Activated CD4-positive, alpha-beta T cell treated with anti-CD3 and anti-CD28 coated beads for 36 hours (primary cell): Measurements from ENCODE around the gene HOXB4. TPM values are rescaled to one million over a fixed set of nuclear protein-coding genes. Genes with fewer than 3 reads are reported as not detected.

Experiments
- ATAC-seq: fragments of 200-7000 bp; cut with Tn5 transposase; one replicate; pipeline ENCODE4 v1.10.0; 2021; ENCODE audit warnings: mild to moderate bottlenecking, moderate library complexity
- CTCF ChIA-PET: fragments of 350-600 bp; sonication (Branson Sonifier 250); formaldehyde crosslinking; loops from one replicate; lab custom pipeline; 2021; ENCODE audit warnings: antibody characterized with exemption; lab: Charles Lee
- POLR2A ChIA-PET: fragments of 350-600 bp; sonication (Branson Sonifier 250); formaldehyde crosslinking; loops from one replicate; lab custom pipeline; 2021; ENCODE audit warnings: antibody characterized with exemption, inconsistent platforms; lab: Charles Lee
- DNase-seq: peaks from one replicate; pipeline ENCODE4 v3.0.0-alpha.2; 2020
- H3K27ac Mint-ChIP-seq: one replicate; pipeline ENCODE4 v1.8.0; 2021; ENCODE audit warnings: mixed read lengths
- H3K27me3 Mint-ChIP-seq: one replicate; pipeline ENCODE4 v1.8.0; 2021; ENCODE audit warnings: mixed read lengths
- H3K36me3 Mint-ChIP-seq: one replicate; pipeline ENCODE4 v1.8.0; 2021; ENCODE audit warnings: low read depth, mixed read lengths
- H3K4me1 Mint-ChIP-seq: one replicate; pipeline ENCODE4 v1.8.0; 2021; ENCODE audit warnings: mixed read lengths
- H3K4me3 Mint-ChIP-seq: one replicate; pipeline ENCODE4 v1.8.0; 2021; ENCODE audit warnings: mild to moderate bottlenecking, moderate library complexity, mixed read lengths
- H3K9me3 Mint-ChIP-seq: one replicate; pipeline ENCODE4 v1.8.0; 2021; ENCODE audit warnings: low read depth, mixed read lengths
- intact Hi-C, 2 experiments: fragments of 100-400 bp; cut with DNase I in 1 of 2; cut with micrococcal nuclease in 1 of 2; formaldehyde crosslinking; loops; one replicate each; pipeline versions ENCODE4 v1.14.2 to v1.15.1; 2022 to 2024; cut with DNase I, micrococcal nuclease
- total RNA-seq, 2 experiments: library from RNA; stranded (reverse); gene quantifications; one replicate each; pipeline ENCODE4 v1.2.3, GENCODE V29; 2021

HOXB4 gene
- total RNA-seq, 2 experiments from 2014 or later: 0.66 to 1.1 TPM

DNA sequence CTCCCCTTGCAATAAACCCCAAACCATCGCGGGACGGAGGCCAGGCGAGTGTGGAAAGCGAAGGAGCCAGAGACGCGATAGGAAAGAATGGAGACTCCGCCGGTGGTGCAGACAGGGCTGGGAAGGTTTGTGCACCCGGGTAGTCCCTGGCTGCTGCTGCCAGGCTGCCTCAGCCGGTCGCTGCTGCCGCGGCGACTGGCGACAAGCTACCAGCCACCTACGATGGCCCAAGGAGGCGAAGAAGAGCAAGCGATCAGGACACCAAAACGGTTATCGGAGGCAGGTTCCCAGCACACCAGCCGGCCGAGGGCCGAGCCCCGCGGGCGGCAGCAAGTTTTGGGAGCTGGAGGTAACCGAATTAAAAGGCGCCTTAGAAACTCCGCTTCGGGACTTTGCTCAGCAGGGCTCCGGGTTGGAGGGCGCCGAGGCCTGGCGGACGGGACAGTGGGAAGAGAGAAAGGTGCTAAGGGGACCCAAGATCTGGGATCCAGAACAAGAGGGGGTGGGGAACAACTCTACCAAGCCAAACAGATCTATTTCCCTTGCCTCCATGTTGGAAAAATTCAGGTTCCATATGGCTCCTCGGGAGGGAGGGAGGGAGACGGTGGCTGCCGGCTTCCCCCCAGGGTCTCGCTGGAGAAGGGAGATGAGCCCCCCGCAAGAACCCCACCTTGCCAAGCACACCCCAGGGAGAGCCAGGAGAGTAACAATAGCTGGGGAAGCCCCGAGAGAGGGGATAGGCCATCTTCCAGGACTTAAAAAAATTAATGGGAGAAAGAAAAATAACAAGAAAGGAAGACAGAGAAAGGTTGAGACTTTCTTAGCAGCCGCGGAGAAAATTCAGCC lies 23.5 kb downstream of the HOXB4 start:
- Mint-ChIP-seq H3K9me3 (no peaks in the 10 kb centered on the region), H3K4me3 (peak overlapping the region; percentile 53), H3K27ac (no peak overlapping the region), H3K27me3 (peaks cover 30% of the 10 kb centered on the region), H3K4me1 (peaks cover 2% of the 10 kb centered on the region), H3K36me3 (no peaks in the 10 kb centered on the region)
- POLR2A ChIA-PET: no interaction called here
- CTCF ChIA-PET: interaction anchor here (0.6 to 0.7 kb wide), 2 partner anchors 15 to 20 kb away, joined by 3 to 4 read pairs; no protein-coding TSS in a partner anchor
- ATAC-seq (no peak), DNase-seq (no peak)
- intact Hi-C loops: loop anchor here in 1 of 2 experiments (2.0 kb wide), 1 partner anchor 62 kb away; no protein-coding TSS in a partner anchor

GRCh38 chr17:48553826-48554225 lies 24.3 kb downstream of the HOXB4 start:
- Mint-ChIP-seq H3K9me3 (no peaks in the 10 kb centered on the region), H3K27me3 (peaks cover 30% of the 10 kb centered on the region), H3K4me1 (peaks cover 2% of the 10 kb centered on the region), H3K4me3 (no peak overlapping the region), H3K27ac (no peak overlapping the region), H3K36me3 (no peaks in the 10 kb centered on the region)
- ATAC-seq: no peak
- POLR2A ChIA-PET: no interaction called here
- DNase-seq: no peak
- intact Hi-C loops: loop anchor here in 1 of 2 experiments (2.0 kb wide), 1 partner anchor 61 kb away; no protein-coding TSS in a partner anchor
- CTCF ChIA-PET: interaction anchor here (0.6 kb wide), 1 partner anchor 19 kb away, joined by 3 read pairs; no protein-coding TSS in a partner anchor

DNA sequence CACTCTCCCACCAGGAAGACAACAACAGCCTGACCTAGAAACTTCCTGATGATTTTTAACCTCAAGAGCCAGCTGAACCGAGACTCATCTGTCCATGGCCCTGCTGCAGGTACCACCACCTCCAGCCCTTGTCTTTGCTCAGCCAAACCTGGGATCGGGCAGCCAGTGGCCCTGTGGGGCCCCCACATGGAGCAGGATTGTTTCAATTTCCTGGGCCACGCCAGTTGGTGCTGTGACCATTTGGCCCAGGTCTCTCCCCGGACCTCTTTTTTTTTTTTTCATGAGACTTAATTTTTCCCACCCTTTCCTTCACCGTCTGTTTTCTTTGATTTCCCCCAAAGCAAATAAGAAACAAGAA lies 25.0 kb downstream of the HOXB4 start:
- Mint-ChIP-seq H3K36me3 (no peaks in the 10 kb centered on the region), H3K9me3 (no peaks in the 10 kb centered on the region), H3K4me1 (peaks cover 4% of the 10 kb centered on the region), H3K4me3 (no peak overlapping the region), H3K27ac (no peak overlapping the region), H3K27me3 (peaks cover 25% of the 10 kb centered on the region)
- intact Hi-C loops: no loop called here
- CTCF ChIA-PET: no interaction called here
- DNase-seq (no peak), ATAC-seq (no peak)
- POLR2A ChIA-PET: no interaction called here

- DNase-seq (no peak), ATAC-seq (no peak)
- Mint-ChIP-seq H3K36me3 (no peaks in the 10 kb centered on the region), H3K4me3 (no peak overlapping the region), H3K27ac (no peak overlapping the region), H3K9me3 (no peaks in the 10 kb centered on the region), H3K4me1 (peaks cover 9% of the 10 kb centered on the region), H3K27me3 (peaks cover 24% of the 10 kb centered on the region)
- ChIA-PET CTCF (no interaction called here), POLR2A (no interaction called here)
- intact Hi-C loops: no loop called here
Observed at GRCh38 chr17:48552466-48553189, 25.5 kb downstream of the HOXB4 start.

DNA sequence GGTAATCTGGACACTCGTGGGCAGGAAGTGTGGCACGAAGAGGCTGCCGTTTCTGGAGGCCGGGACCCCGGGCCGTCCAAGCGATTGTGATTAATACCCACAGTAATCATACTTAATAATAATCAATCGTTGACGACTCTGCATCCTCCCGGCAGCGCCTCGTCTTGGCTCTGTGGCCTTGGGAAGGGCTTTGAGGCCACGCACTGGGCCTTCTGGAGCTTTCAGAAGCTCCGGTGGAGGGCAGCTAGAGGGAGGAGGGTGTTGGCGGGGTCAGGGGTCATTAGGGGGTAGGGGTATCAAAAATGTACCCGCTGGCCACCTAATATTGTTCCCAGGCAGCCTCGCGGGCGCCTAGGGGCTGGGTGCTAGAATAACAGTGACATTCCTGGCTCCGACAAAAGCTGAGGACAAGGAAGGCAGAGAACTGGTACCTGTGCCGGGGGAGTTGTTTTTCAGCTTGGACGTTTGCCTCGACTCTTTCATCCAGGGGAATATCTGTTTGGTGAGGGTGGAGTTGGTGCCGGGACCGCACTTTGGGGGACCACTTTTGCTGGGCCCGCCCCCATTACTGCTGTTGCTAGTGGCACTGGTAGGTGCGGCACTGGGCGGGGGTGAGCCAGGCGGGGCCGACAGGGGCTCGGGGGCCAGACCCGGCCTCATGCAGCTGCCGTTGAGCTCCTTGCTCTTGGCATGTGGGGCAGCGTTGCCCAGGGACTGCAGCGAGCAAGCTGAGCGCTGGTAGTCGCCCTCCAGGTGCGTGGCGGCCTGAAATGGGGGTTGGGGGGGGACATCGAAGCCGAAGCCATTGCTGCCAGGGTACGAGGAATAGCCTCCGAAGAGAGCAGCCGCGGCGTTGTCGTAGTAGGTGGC lies 26.3 kb downstream of the HOXB4 start:
- ChIA-PET POLR2A (no interaction called here), CTCF (no interaction called here)
- peaks cover 23% of the 10 kb centered on the region for H3K27me3 Mint-ChIP-seq
- peaks cover 9% of the 10 kb centered on the region for H3K4me1 Mint-ChIP-seq
- H3K9me3 Mint-ChIP-seq: no peaks in the 10 kb centered on the region
- H3K36me3 Mint-ChIP-seq: no peaks in the 10 kb centered on the region
- no peak for DNase-seq
- no peak overlapping the region for H3K4me3 Mint-ChIP-seq
- intact Hi-C loops: no loop called here
- no peak for ATAC-seq
- no peak overlapping the region for H3K27ac Mint-ChIP-seq

DNA sequence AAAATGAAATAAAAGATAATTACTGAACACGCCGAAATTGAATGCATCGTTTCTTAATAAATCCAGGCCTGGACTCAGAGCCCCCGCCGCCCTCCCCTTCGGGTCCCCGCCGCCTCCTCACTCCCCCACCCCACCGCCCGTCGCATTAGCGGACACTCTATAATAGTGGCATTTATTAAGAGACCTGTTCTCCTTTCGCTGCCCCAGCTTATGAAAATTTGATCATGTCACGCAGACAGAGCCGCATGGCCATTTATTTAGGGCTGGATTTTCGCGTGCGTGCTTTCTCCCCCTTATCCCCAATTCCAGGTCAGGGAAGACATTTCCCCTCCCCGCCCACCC lies 27.0 kb downstream of the HOXB4 start:
- POLR2A ChIA-PET: no interaction called here
- peaks cover 9% of the 10 kb centered on the region for H3K4me1 Mint-ChIP-seq

DNA sequence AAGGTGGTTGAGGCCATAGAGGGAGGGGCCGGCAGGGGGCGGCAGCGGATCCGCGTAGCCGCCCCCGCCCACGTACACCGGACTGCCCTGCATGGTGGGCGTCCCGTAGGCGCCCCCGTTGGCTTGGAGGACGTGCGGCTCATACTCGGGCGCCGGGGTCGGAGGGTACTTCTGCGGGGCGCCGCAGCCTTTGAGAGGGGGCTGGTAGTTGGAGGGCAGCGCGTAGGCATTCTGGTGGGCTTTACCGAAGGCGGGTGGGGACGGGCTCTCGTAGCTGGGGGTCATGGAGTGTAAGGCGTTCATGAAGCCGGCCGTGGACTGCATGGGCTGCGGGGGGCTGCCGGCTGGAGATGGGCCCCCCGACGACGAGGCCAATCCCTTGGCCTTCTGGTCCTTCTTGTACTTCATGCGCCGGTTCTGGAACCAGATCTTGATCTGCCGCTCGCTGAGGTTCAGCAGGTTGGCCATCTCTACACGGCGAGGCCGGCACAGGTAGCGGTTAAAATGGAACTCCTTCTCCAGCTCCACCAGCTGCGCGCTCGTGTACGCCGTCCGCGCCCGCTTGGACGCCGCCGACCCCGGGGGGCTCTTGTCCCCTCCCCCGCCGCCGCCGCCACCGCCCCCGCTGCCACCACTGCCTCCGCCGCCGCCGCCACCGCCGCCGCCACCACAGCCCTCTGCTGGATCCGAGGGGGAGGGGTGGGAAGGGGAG lies 27.5 kb downstream of the HOXB4 start:
- ChIA-PET CTCF (no interaction called here), POLR2A (no interaction called here)
- Mint-ChIP-seq H3K4me1 (peaks cover 9% of the 10 kb centered on the region), H3K9me3 (no peaks in the 10 kb centered on the region), H3K4me3 (no peak overlapping the region), H3K36me3 (no peaks in the 10 kb centered on the region), H3K27ac (no peak overlapping the region), H3K27me3 (peaks cover 15% of the 10 kb centered on the region)
- intact Hi-C loops: no loop called here
- ATAC-seq (no peak), DNase-seq (no peak)

More for the DNA sequence above, 27.0 kb downstream of the HOXB4 start:
- intact Hi-C loops: no loop called here
- H3K4me3 Mint-ChIP-seq: no peak overlapping the region
- no peaks in the 10 kb centered on the region for H3K9me3 Mint-ChIP-seq
- no peak for ATAC-seq
- DNase-seq: no peak
- CTCF ChIA-PET: no interaction called here
- H3K27me3 Mint-ChIP-seq: peaks cover 17% of the 10 kb centered on the region
- H3K27ac Mint-ChIP-seq: no peak overlapping the region
- no peaks in the 10 kb centered on the region for H3K36me3 Mint-ChIP-seq

DNA sequence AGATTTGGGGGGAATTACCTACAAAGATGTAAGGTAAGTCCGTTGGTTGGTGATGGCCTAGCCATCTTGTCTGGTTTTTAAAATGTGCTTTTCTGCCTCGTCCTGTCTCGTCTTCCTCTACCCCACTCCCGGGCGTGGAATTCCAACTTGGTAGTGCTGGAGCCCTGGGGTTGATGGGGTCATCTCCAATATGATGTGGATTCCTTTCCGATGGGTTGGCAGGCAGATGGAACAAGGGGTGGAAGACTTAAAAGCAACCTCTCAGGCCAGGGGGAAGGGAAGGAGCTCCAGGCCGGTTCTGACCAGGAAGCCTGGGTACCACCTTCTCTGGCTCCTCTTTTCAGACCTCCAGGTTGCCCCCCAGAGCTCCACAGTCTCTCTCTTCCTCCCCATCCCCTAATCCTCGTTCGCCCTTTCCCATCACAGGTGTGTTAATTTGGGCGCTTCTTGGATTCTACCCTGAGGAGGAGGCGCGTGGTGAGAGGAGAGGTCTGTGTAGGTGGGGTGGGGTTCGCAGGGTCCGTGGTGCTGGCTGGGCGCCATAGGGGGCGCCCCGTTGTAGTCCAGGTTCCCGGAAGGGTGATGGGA lies 28.1 kb downstream of the HOXB4 start:
- H3K9me3 Mint-ChIP-seq: no peaks in the 10 kb centered on the region
- ChIA-PET POLR2A (no interaction called here), CTCF (interaction anchor here (1.1 to 2.1 kb wide), 2 partner anchors 43 to 198 kb away, joined by 3 to 8 read pairs; partner anchors contain the start of gene HOXB5)
- peaks cover 10% of the 10 kb centered on the region for H3K4me1 Mint-ChIP-seq
- intact Hi-C loops: no loop called here
- H3K27me3 Mint-ChIP-seq: peaks cover 17% of the 10 kb centered on the region
- no peak for DNase-seq
- ATAC-seq: no peak
- no peak overlapping the region for H3K4me3 Mint-ChIP-seq
- H3K27ac Mint-ChIP-seq: no peak overlapping the region
- H3K36me3 Mint-ChIP-seq: no peaks in the 10 kb centered on the region

- CTCF ChIA-PET: interaction anchor here (1.1 to 2.1 kb wide), 2 partner anchors 44 to 197 kb away, joined by 3 to 8 read pairs; partner anchors contain the start of gene HOXB5
- Mint-ChIP-seq H3K27me3 (peaks cover 17% of the 10 kb centered on the region), H3K36me3 (no peaks in the 10 kb centered on the region), H3K9me3 (no peaks in the 10 kb centered on the region), H3K4me1 (peaks cover 13% of the 10 kb centered on the region), H3K27ac (no peak overlapping the region), H3K4me3 (no peak overlapping the region)
- POLR2A ChIA-PET: interaction anchor here (0.5 kb wide), 1 partner anchor 1285 kb away, joined by 3 read pairs; no protein-coding TSS in a partner anchor
- ATAC-seq (no peak), DNase-seq (no peak)
- intact Hi-C loops: no loop called here
Observed at GRCh38 chr17:48549281-48549630, 28.9 kb downstream of the HOXB4 start.

DNA sequence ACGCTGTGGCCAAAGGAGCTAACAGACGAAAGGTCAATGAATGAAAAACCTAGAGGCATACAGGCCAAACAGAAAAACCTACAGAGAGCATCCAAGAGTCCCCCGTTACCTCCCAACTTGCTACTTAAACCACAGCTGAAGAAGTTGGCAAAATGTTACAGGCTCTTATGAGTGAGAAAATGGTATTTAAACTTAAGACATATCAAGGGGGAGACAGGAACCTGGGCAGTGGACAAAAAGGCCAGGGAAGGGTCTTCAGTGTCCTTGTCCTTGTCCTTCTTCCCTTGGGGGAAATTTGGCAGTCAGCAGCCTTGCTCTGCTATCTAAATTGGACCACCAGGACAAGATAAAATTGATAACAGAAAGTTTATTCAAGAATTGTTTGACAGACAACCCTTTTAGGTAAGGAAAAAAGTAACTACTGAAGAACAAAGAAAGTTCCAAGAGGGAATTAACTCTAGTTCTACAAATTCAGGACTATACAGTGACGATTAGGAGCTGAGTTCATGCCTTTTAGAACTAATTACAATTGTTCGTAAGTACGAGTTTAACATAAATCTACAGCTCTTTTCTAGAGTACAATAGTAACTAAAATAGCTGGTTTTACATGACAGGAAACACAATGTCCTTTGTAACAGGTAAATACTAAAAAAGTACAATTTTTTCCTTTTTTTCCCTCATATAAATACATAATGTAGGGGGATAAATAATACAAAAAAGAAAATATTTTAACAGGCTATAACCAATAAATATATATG lies 29.4 kb downstream of the HOXB4 start:
- no peaks in the 10 kb centered on the region for H3K9me3 Mint-ChIP-seq
- ChIA-PET POLR2A (interaction anchor here (0.5 kb wide), 1 partner anchor 1286 kb away, joined by 3 read pairs; no protein-coding TSS in a partner anchor), CTCF (interaction anchor here (0.7 to 2.1 kb wide), 4 partner anchors 41 to 197 kb away, joined by 3 to 8 read pairs (median 3); partner anchors contain the start of gene HOXB5)
- ATAC-seq: no peak
- no peak for DNase-seq
- intact Hi-C loops: no loop called here
- peak overlapping the region; percentile 24 for H3K27ac Mint-ChIP-seq
- peaks cover 20% of the 10 kb centered on the region for H3K27me3 Mint-ChIP-seq
- peaks cover 16% of the 10 kb centered on the region for H3K4me1 Mint-ChIP-seq
- no peaks in the 10 kb centered on the region for H3K36me3 Mint-ChIP-seq
- H3K4me3 Mint-ChIP-seq: no peak overlapping the region
